ACHN (cell line): ENCODE measurements around the gene ACTR2.
"Not testable (repeated sequence)": the region's sequence is repeated elsewhere in the genome, so short reads cannot be mapped to it uniquely, and the experiment has no call there.

Source experiments
- DNase-seq: peaks from one replicate; pipeline ENCODE4 v3.0.0-alpha.2; 2015
- in situ Hi-C: cut with HindIII; loops from 2 replicates; pipeline ENCODE4 v1.10.0; 2017; ENCODE audit warnings: low sequenced_read_pairs, low pct_ligation_motif_present, low pct_unique_long_range_greater_than_20kb

ACTR2 gene

DNA sequence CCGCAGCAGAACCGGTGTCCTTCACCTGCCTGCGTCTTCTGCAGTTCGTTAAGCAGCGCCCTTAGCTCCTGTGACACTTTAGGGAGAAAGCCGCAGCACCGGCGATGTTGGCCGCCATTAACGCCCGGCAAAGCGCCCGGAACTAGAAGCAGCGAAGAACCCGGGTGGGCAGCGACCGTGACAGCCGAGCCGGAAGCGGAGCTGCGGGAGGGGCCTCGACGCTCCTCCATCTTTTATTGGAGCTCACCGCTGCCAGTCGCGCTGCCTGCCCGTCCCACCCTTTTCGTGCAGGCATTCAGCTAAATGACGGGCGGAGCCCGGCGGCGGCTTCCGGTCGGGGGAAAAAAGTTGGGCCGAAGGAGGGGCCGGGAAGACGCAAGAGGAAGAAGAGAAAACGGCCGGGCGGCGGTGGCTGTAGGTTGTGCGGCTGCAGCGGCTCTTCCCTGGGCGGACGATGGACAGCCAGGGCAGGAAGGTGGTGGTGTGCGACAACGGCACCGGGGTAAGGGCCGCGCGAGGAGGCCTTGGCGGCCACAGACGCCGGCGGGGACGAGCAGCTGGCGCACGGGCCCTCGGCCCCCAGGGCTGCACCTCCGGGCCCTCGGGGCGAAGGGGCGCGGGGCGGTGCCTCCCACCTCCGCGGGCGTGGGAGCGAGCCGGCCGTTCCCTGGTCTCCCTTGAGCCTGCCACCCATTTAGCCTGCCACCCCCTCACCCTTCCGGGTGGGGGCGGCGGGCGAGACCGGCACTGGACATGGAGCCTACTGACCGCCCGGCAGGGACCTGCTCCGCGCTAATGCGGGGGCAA is at the start of gene ACTR2:
ACTR2 (plus strand) TSS at position 376 of the 807 bp plus-strand sequence; CDS start at position 455, 79 bp downstream.
- in situ Hi-C loops = no loop called here
- peak; percentile 98 for DNase-seq

DNA sequence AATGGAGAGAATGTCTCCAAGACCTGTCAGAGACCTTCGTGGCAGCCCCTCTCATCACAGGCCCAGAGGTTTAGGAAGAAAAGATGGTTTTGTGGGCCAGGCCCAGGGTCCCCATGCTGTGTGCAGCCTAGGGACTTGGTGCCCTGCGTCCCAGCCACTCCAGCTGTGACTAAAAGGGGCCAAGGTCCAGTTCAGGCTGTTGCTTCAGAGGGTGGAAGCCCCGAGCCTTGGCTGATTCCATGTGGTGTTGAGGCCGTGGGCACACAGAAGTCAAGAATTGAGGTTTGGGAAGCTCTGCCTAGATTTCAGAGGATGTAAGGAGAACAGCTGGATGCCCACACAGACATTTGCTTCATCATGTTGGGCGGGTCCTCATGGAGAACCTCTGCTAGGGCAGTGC is 45.1 kb upstream of the ACTR2 start:
- in situ Hi-C loops = no loop called here
- DNase-seq = no peak

DNA sequence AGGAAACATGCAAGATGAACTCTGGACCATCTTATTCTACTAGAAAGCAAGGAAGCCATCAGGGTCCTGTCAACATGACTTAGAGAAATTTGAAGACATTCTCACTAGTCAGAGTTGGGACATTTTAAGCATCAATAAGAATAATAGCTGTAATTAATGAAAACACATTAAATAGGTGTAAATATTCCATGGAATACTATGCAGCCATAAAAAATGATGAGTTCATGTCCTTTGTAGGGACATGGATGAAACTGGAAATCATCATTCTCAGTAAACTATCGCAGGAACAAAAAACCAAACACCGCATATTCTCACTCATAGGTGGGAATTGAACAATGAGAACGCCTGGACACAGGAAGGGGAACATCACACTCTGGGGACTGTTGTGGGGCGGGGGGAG is 44.2 kb upstream of the ACTR2 start:
- DNase-seq, in situ Hi-C loops: not testable (repeated sequence)

DNA sequence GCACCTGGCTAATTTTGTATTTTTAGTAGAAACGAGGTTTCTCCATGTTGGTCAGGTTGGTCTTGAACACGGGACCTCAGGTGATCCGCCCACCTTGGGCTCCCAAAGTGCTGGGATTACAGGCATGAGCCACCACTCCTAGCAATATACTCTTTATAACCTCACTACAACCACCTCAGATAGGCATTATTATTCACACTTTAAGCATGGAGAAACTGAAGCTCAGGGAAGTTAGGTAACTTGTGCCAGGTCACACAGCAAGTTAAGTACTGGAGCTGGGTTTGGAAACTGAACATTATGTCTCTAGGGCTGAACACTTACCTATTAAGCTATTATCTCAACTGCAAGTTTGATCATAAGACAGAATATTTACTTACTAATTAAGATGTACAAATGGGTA is 42.6 kb upstream of the ACTR2 start:
- in situ Hi-C loops = no loop called here
- DNase-seq = no peak

DNA sequence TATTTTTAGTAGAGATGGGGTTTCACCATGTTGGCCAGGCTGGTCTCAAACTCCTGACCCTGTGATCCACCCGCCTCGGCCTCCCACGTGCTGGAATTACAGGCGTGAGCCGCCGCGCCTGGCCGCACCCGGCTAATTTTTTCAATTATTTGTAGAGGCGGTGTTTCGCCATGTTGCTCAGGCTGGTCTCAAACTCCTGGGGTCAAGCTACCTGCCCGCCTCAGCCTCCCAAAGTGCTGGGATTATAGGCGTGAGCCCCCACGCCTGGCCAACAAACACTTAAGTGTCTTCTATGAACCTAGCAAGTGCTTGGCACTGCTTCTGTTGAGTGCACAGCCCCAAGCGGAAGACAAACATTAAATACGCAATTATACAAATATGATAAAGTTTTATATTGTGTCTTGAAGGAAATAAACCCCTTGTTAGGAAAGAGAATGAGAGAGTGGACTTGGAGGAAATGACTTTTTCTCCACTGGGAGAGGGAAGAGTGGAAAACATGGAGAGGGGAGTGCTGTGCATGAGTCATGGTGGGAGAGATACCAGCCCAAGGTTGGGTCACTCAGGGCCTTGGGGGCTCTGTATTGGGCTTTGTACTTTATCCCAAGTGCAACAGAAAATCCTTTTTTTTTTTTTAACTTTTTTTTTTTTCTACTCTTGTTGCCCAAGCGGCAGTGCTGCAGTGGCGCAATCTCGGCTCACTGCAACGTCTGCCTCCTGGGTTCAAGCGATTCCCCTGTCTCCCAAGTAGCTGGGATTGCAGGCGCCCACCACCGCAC is 41.4 kb upstream of the ACTR2 start:
- no peak for DNase-seq
- in situ Hi-C loops = no loop called here

DNA sequence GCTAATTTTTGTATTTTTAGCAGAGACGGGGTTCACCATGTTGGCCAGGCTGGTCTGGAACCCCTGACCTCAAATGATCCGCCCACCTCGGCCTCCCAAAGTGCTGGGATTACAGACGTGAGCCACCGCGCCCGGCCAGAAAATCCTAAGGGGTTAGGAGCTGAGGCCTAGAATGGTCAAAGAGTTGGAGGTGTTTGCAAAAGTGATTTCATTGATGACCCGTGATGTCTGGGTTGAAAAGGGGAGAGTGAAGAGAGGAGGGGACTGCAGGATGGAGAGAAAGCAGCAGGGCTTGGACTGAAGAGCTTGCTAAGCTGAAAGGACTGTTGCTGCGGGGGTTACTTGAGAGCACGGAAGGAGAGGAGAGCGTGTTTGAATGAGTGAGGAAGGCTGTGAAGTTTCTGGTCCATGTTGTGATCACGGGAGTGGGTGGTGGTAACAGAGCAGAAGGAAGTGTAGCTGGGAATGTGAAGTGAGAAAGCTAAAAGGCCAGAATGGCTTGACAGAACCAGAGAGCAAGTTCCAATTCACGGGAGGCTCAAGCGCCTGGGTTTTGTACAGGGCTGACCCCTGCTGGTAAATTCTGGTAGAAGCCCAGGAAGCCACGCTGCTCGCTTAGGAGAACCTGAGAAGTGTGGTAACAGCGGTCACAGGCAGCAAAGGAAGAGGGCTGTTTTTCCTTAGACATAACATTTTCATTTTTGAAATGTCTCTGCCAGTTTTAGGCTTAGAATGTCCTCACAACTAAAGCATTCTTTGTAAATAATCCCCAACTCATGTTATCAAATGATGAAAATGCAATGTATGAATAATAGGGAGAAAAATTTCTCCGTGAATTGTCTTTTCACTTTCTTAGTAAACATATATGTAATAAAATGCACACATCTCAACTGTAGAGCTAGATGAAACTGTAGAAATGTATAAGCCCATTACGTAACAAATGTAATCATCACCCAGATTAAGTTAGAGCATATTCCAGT is 40.5 kb upstream of the ACTR2 start:
- peak; percentile 79 for DNase-seq
- in situ Hi-C loops = no loop called here

DNA sequence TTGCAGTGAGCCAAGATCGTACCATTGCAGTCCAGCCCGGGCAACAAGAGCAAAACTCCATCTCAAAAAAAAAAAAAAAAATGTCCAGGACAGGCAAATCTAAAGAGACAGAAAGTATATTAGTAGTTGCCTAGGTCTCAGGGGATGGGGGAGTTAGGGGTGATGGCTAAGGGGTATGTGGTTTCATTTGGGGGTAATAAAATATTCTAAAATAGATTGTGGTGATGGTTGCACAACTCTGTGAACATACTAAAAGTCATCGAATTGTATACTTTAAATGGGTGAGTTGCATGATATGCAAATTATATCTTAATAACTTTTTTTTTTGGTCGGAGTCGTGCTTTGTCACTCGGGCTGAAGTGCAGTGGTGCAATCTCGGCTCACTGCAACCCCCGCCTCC is 34.2 kb upstream of the ACTR2 start:
- DNase-seq = no peak
- in situ Hi-C loops = no loop called here

DNA sequence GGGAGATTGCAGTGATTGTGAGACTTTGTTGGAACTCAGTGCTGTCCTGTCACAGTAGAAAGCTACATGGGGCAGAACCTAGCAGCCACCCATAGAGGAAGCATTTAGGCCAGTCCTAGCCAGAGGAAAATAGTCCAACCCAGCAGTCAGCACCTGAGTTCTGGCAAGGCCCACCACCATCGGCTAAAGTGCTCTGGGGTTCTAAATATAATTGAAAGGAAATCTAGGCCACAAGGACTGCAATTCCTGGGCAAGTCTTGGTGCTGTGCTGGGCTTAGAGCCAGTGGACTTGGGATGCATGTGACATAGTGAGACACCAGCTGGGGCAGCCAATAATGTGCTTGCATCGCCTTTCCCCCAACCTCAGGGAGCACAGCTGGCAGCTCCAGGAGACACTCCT is 28.9 kb upstream of the ACTR2 start:
- in situ Hi-C loops = no loop called here
- no peak for DNase-seq

DNA sequence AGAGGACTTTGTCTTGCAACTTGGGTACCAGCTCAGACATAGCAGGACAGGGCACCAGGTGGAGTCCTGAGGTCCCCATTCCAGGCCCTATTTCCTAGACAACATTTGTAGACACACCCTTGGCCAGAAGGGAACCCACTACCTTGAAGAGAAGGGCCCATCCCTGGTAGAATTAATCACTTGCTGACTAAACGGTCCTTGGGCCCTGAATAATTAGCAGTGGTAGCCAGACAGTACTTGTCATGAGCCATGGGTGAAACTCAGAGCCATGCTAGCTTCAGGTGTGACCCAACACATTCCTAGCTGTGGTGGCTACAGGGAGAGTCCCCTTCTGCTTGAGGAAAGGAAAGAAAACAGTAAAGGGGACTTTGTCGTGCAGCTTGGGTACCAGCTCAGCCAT is 28.5 kb upstream of the ACTR2 start:
- in situ Hi-C loops = no loop called here
- DNase-seq = no peak

DNA sequence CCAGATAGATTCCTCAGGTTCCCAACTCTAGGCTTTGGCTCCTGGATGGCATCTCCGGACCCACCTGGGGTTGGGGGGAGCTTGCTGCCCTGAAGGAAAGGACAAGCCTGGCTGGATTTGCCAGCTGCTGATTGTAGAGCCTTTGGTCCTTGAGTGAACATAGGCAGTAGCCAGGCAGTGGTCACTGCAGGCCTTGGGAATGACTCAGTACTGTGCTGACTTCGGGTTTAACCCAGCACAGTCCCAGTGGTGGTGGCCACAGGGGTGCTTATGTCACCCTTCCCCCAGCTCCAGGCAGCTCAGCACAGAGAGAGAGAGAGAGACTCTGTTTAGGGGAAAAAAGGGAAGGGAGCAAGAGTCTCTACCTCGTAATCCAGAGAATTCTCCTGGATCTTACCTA is 27.7 kb upstream of the ACTR2 start:
- in situ Hi-C loops = no loop called here
- DNase-seq = peak; percentile 6

DNA sequence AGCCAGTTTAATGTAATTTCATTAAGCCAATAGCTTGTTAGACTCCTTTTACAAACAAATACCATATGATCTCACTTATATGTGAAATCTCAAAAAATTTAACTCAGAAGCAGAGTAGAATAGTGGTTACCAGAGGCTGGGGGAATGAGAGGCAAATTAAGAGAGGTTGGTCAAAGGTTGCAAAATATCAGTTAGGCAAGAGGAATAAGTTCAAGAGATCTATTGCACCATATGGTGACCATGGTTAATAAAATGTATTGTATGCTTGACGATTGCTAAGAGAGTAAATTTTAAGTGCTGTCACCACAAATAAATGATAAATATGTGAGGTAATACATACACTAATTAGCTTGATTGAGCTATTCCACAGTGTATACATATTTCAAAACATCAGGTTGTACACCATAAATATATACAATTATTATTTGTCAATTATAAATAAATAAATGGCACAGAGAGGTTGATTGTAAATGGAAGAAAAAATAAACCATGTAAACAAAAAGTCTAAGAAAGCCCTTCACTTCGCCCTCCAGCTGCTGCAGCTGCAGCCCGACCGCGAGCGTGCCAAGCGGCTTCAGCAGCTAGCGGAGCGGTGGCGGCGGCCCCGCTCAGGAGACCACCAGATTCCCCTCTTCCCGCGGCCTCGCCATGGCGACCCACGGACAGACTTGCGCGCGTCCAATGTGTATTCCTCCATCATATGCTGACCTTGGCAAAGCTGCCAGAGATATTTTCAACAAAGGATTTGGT is 23.0 kb upstream of the ACTR2 start:
- DNase-seq = no peak
- in situ Hi-C loops = no loop called here

DNA sequence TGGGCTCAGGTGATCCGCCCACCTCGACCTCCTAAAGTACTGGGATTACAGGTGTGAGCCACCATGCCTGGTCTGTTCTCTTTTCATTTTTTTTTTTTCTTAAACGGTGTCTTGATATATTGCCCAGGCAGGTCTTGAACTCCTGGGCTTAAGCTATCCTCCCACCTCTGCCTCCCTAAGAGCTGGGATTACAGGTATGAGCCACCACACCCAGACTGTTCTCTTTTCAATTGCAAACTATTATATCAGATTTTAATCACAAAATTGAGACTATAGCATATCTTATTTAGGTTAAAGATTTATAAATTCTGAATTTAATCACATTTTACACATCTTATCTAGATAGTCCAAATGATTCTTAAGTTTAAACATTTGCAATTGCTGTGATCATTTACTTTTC is 15.5 kb upstream of the ACTR2 start:
- in situ Hi-C loops = no loop called here
- DNase-seq = no peak

DNA sequence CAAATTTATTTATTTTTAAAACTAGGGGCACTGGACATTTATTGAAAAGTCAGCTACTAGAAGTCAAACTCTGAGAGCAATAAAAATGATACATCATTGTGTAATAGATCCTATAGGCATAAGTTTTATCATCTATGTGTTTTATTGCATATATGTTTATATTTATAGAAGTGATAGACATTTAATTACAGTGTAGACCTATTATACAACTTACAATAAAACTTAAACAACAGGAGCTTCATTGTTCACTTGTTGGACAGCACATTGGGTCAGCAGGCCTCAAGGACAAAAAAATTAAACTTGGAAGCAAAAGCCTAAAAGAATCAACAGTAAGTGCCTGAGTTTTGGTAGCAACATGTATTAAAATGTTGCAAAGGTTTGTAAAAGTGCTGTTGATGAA is 15.0 kb upstream of the ACTR2 start:
- in situ Hi-C loops = no loop called here
- no peak for DNase-seq

DNA sequence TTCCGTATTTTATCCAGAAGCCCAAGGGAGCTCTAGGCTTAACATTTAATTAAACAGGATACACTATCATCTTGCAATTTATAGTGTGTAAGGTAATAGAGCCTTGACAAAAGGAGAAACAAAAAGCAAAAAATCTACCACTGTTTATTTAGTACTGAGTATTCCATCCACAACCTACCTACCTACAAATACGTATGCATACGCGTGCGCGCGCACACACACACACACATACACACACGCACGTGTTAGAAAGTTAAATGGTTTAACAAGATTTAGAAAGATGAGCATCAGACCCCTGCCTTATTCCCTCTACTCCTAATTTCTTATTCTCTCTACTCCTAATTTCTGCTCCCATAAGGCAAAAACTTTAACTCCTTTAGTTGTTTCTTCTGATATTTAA is 14.6 kb upstream of the ACTR2 start:
- in situ Hi-C loops = no loop called here
- no peak for DNase-seq

DNA sequence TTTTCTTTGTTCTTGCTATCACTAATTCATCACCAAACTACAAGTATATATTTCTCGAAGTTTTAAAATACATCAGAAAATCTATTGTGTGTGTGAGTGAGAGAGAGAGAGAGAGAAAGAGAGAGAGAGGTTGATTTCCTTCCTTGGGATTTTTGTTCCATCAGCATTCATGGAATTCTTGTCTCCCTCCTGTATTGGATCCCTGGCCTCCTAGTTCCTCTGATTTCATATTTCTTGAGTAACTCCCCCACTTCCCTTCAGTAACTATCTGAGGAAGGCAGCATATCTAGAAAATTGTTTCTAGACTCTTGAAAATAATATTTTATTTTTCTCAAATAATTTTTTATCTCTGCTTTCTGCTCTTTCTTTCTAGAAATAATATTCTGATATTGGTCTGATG is 13.3 kb upstream of the ACTR2 start:
- DNase-seq = no peak
- in situ Hi-C loops = no loop called here

DNA sequence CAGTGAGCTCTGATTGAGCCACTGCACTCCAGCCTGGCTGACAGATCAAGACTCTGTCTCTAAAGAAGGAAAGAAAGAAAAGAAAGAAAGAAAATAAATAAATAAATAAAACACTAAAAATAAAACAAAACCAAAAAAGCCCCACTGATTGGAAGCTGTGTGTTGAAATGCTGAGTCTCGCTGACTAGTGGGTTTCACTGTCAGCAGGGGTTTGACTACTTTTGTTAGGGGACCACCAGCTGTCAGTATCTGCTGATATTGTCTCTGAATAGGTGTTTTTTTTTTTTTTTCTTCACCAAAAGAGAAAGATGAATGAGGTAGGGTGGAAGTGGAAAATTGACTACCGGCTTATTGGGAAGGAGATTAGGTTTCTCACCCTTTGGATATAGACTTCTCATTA is 12.8 kb upstream of the ACTR2 start:
- in situ Hi-C loops = no loop called here

DNA sequence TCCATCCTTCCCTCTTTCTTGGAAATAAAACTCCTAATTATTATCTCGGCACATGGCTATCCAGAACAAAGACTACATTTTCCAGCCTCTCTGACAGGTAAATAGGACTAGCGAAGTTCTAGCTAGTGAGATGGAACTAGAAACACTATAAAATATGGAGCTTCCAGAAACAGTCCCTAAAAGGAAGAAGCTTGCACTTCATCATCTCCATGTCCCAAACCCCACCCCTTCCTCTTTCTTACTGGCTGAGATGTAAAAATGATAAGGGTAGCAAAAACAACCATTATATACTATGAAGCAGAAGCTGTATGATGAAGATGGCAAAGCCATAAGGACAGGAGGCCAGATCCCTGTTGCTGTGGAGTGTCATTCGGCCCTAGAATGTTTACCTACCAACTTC is 11.7 kb upstream of the ACTR2 start:
- in situ Hi-C loops = no loop called here
- no peak for DNase-seq

More for the DNA sequence above, 12.8 kb upstream of the ACTR2 start:
- DNase-seq = no peak

DNA sequence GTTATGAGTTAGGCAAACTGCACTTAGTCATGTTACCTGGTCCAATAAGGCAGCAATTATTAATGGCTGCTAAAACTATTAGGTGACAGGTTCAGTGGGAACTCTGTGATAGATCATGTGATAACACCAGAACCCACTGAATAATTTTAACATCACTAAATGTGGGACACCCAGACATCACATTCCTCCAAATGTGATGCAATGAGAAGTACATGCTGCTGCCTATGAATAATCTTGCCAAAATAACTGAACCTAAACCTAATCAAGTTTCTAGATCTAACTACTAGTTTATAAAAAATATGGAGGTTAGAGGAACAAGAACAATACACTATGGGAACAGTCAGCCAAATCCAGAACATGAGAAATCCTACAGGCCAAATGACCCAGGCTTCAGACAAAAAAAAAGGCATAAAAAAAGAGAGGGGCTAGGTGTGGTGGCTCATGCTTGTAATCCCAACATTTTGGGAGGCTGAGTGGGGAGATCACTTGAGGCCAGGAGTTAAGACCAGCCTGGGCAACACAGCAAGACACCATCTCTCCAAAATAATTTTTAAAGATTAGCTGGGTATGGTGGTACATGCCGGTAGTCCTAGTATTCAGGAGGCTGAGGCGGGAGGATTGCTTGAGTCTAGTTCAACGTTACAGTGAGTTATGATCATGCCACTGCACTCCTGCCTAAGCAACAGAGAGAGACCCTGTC is 7.0 kb upstream of the ACTR2 start:
- in situ Hi-C loops = no loop called here
- DNase-seq = no peak
